Tibial artery (tissue), 4 donors: ENCODE results near the gene MT1B.

Experiments used
- DNase-seq, 2 donors: peaks; one replicate each; pipeline ENCODE4 v3.0.0-alpha.2; 2019
- H3K27ac ChIP-seq, 2 donors: fragments of 200-600 bp; sonication (generic) in 1 of 2; 1 replicate in 1 of 2; 2 replicates in 1 of 2; pipeline ENCODE4 v1.5.1; 2018 to 2019; ENCODE audit warnings: mild to moderate bottlenecking in 1 of 2
- H3K27me3 ChIP-seq, 2 donors: fragments of 200-600 bp; sonication (generic) in 1 of 2; one replicate each; pipeline versions ENCODE4 v1.5.1 to v1.6.0; 2016 to 2019
- H3K36me3 ChIP-seq, 3 donors: fragments of 200-600 bp; sonication (generic) in 2 of 3; one replicate each; pipeline ENCODE4 v1.5.1; 2016 to 2019; ENCODE audit warnings: mild to moderate bottlenecking in 2 of 3
- H3K4me1 ChIP-seq, 4 donors: fragments of 200-600 bp; sonication (generic) in 2 of 4; 1 replicate in 3 of 4; 2 replicates in 1 of 4; pipeline ENCODE4 v1.5.1; 2016 to 2019
- H3K4me3 ChIP-seq, 2 donors: fragments of 200-600 bp; sonication (generic) in 1 of 2; 1 replicate in 1 of 2; 2 replicates in 1 of 2; pipeline ENCODE4 v1.5.1; 2018 to 2019; ENCODE audit warnings: mild to moderate bottlenecking in 2 of 2
- H3K9me3 ChIP-seq, 3 donors: fragments of 200-600 bp; sonication (generic) in 1 of 3; one replicate each; pipeline ENCODE4 v1.5.1; 2016 to 2019
- intact Hi-C: fragments of 100-400 bp; cut with DNase I; formaldehyde crosslinking; loops from one replicate; pipeline ENCODE4 v1.15.0; 2023; ENCODE audit warnings: low total_unique reads
- TF ChIP-seq, protein P1 (sequence below), 2 experiments: fragments of 200-600 bp in 1 of 2; fragments of 450-650 bp in 1 of 2; IDR thresholded peaks; one replicate each; pipeline ENCODE4 v1.5.1; 2017 to 2019; ENCODE audit warnings: antibody characterized with exemption in 2 of 2, mild to moderate bottlenecking in 1 of 2, moderate library complexity in 1 of 2

MT1B gene

DNA sequence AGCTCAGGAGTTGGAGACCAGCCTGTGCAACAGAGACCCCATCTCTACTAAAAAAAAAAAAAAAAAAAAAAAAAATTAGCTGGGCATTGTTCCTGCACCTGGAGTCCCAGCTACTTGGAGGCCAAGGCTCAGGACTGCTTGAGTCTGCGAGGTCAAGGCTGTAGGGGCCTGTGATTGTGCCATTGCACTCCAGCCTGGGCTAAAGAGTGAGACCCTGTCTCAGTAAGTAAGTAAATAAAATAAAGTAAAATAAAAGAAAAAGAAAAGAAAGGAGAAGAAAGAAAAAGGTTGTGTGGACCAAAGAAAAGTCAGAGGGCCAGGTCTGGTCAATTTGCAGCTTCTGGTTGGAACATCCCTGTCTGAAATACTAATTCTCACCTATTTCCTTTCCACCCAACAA is 48.9 kb downstream of the MT1B start:
- intact Hi-C loops = loop anchor here (5.0 kb wide), 4 partner anchors 33 to 183 kb away; partner anchors contain the start of genes MT1G and MT1H
- Histone ChIP-seq H3K4me1 (peaks cover 0 to 4% (median 0%) of the 10 kb centered on the region in 4 donors), H3K9me3 (peaks cover 0 to 4% (median 0%) of the 10 kb centered on the region in 3 donors), H3K27me3 (no peaks in the 10 kb centered on the region), H3K36me3 (no peaks in the 10 kb centered on the region), H3K27ac (no peak overlapping the region), H3K4me3 (no peak overlapping the region)
- TF ChIP-seq, protein P1, sequence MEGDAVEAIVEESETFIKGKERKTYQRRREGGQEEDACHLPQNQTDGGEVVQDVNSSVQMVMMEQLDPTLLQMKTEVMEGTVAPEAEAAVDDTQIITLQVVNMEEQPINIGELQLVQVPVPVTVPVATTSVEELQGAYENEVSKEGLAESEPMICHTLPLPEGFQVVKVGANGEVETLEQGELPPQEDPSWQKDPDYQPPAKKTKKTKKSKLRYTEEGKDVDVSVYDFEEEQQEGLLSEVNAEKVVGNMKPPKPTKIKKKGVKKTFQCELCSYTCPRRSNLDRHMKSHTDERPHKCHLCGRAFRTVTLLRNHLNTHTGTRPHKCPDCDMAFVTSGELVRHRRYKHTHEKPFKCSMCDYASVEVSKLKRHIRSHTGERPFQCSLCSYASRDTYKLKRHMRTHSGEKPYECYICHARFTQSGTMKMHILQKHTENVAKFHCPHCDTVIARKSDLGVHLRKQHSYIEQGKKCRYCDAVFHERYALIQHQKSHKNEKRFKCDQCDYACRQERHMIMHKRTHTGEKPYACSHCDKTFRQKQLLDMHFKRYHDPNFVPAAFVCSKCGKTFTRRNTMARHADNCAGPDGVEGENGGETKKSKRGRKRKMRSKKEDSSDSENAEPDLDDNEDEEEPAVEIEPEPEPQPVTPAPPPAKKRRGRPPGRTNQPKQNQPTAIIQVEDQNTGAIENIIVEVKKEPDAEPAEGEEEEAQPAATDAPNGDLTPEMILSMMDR (IDR thresholded peaks at IDR 0.05) = no peak
- DNase-seq = no peak

- no peak overlapping the region for H3K4me3 ChIP-seq
- peaks cover 0 to 4% (median 0%) of the 10 kb centered on the region in 4 donors for H3K4me1 ChIP-seq
- H3K27ac ChIP-seq = no peak overlapping the region
- no peaks in the 10 kb centered on the region for H3K36me3 ChIP-seq
- no peak for DNase-seq
- intact Hi-C loops = loop anchor here (5.0 kb wide), 4 partner anchors 34 to 184 kb away; partner anchors contain the start of genes MT1G and MT1H
- no peaks in the 10 kb centered on the region for H3K27me3 ChIP-seq
- TF ChIP-seq, protein P1 (IDR thresholded peaks at IDR 0.05) = no peak
- peaks cover 0 to 4% (median 0%) of the 10 kb centered on the region in 3 donors for H3K9me3 ChIP-seq
These were observed 49.8 kb downstream of the MT1B start for GRCh38 chr16:56701534-56701933.
